DOHH2 (cell line): ENCODE measurements around the gene ZBED3.

Experiments
- CTCF ChIP-seq: fragments of 200-600 bp; sonication (generic); IDR thresholded peaks from one replicate; pipeline ENCODE4 v1.5.1; 2014; ENCODE audit warnings: antibody characterized with exemption, mild to moderate bottlenecking, low read depth, low read length; ENCODE audit not compliant: poor library complexity, severe bottlenecking
- EZH2phosphoT487 ChIP-seq: fragments of 200-600 bp; sonication (generic); IDR thresholded peaks from 2 replicates; pipeline ENCODE4 v1.6.1; 2017; ENCODE audit warnings: borderline replicate concordance, mild to moderate bottlenecking, antibody characterized with exemption, low read length, moderate library complexity, mixed read lengths

GRCh38 chr5:77080905-77081304 lies 6.2 kb downstream of the ZBED3 start:
- TF ChIP-seq CTCF (no peak), EZH2phosphoT487 (no peak)
